GM12878 (cell line): ENCODE data around the gene RXRG. TPM values are rescaled to one million over a fixed set of nuclear protein-coding genes. Genes with fewer than 3 reads are reported as not detected.

Source experiments
- ATAC-seq: fragments of 200-7000 bp; cut with Tn5 transposase; 3 replicates; pipeline ENCODE4 v1.9.1; 2020; ENCODE audit warnings: mild to moderate bottlenecking, moderate library complexity
- BruUV-seq: library from RNA; stranded (reverse); fragments of 400-500 nt; replicated peaks from 2 replicates; lab custom pipeline; 2021; lab: Mats Ljungman, UMichigan
- CTCF ChIA-PET: fragments of 300-600 bp; sonication (Branson Sonifier 250); formaldehyde crosslinking; extraction: SDS; loops from one replicate; lab custom pipeline; 2021; ENCODE audit warnings: inconsistent platforms; lab: Yijun Ruan, JAX
- POLR2A ChIA-PET: fragments of 350-600 bp; formaldehyde crosslinking; extraction: SDS; loops from one replicate; lab custom pipeline; 2021; ENCODE audit warnings: inconsistent platforms; lab: Charles Lee
- RAD21 ChIA-PET: fragments of 300-600 bp; sonication (Branson Sonifier 250); formaldehyde crosslinking; loops from one replicate; lab custom pipeline; 2023; ENCODE audit warnings: antibody characterized with exemption; ENCODE audit not compliant: unreplicated experiment; lab: Charles Lee
- SMC1A ChIA-PET: fragments of 300-600 bp; sonication (Branson Sonifier 250); formaldehyde crosslinking; loops from one replicate; lab custom pipeline; 2023; ENCODE audit not compliant: unreplicated experiment, uncharacterized antibody; lab: Charles Lee
- DNase-seq: peaks from one replicate; pipeline ENCODE4 v3.0.0-alpha.2; 2011; ENCODE audit warnings: low read depth, low spot score
- FAIRE-seq: peaks from 3 replicates; lab custom pipeline; 2011; peaks lifted over from hg19 to GRCh38; lab: Jason Lieb, UNC
- H2AFZ ChIP-seq: 2 replicates; pipeline ENCODE4 v1.6.0; 2011; ENCODE audit warnings: low read depth, low read length, control low read depth; ENCODE audit not compliant: control insufficient read depth
- H3K27ac ChIP-seq: 2 replicates; pipeline ENCODE4 v1.5.1; 2011; ENCODE audit warnings: control low read depth; ENCODE audit not compliant: control insufficient read depth, insufficient read depth
- H3K27me3 ChIP-seq, 2 experiments: replicated peaks in 1 of 2; 2 replicates each; pipeline versions ENCODE4 v1.6.0 to v1.6.1; 2011; ENCODE audit warnings: low read length in 1 of 2; ENCODE audit not compliant: control insufficient read depth in 2 of 2, insufficient read depth in 2 of 2
- H3K36me3 ChIP-seq, 2 experiments: 2 replicates each; pipeline ENCODE4 v1.5.1; 2011; ENCODE audit warnings: low read length in 1 of 2; ENCODE audit not compliant: control insufficient read depth in 2 of 2, insufficient read depth in 2 of 2
- H3K4me1 ChIP-seq: 2 replicates; pipeline ENCODE4 v1.6.1; 2011; ENCODE audit warnings: mild to moderate bottlenecking, low read length, moderate library complexity, mixed read lengths; ENCODE audit not compliant: control insufficient read depth, insufficient read depth
- H3K4me2 ChIP-seq: 2 replicates; pipeline ENCODE4 v1.6.0; 2011; ENCODE audit warnings: control low read depth; ENCODE audit not compliant: control insufficient read depth, insufficient read depth
- H3K4me3 ChIP-seq: fragments of 200-600 bp; sonication (generic); 2 replicates; pipeline ENCODE4 v1.5.1; 2016
- H3K79me2 ChIP-seq: 2 replicates; pipeline ENCODE4 v1.6.0; 2011; ENCODE audit warnings: low read length; ENCODE audit not compliant: control insufficient read depth, insufficient read depth
- H3K9ac ChIP-seq: 2 replicates; pipeline ENCODE4 v1.8.0; 2011; ENCODE audit warnings: low read length, control low read depth, mixed read lengths; ENCODE audit not compliant: control insufficient read depth, insufficient read depth
- H3K9me3 ChIP-seq: replicated peaks from 3 replicates; pipeline ENCODE4 v1.5.1; 2011; ENCODE audit warnings: mild to moderate bottlenecking, low read length; ENCODE audit not compliant: control insufficient read depth, insufficient read depth
- H4K20me1 ChIP-seq: 2 replicates; pipeline ENCODE4 v1.6.0; 2011; ENCODE audit not compliant: control insufficient read depth, insufficient read depth
- DPF2 ChIP-seq: fragments of 450-650 bp; IDR thresholded peaks from 2 replicates; pipeline ENCODE4 v1.6.1; 2017; ENCODE audit warnings: mild to moderate bottlenecking
- FOS ChIP-seq: IDR thresholded peaks from 3 replicates; pipeline ENCODE4 v1.6.1; 2011; ENCODE audit warnings: borderline replicate concordance; ENCODE audit not compliant: insufficient read length; ENCODE audit errors: extremely low read depth
- IKZF2 ChIP-seq, 2 experiments: fragments of 450-650 bp; IDR thresholded peaks; 2 replicates each; pipeline ENCODE4 v1.6.1; 2017; ENCODE audit warnings: mild to moderate bottlenecking in 2 of 2, moderate library complexity in 2 of 2
- LARP7 ChIP-seq: fragments of 450-650 bp; IDR thresholded peaks from 2 replicates; pipeline ENCODE4 v1.6.1; 2017; ENCODE audit warnings: mild to moderate bottlenecking
- MEF2B ChIP-seq: fragments of 450-650 bp; IDR thresholded peaks from 2 replicates; pipeline ENCODE4 v1.6.1; 2018; ENCODE audit warnings: mild to moderate bottlenecking, moderate library complexity; ENCODE audit not compliant: partially characterized antibody, poor library complexity, severe bottlenecking
- MXI1 ChIP-seq: fragments of 150-350 bp; IDR thresholded peaks from 2 replicates; pipeline ENCODE4 v1.6.1; 2011; ENCODE audit warnings: low read depth, mild to moderate bottlenecking, inconsistent platforms, low read length, improper control_type of control experiment
- NR2F1 ChIP-seq: fragments of 450-650 bp; conservative IDR thresholded peaks from 2 replicates; pipeline ENCODE4 v1.6.1; 2017; ENCODE audit warnings: mild to moderate bottlenecking
- PAX5 ChIP-seq: IDR thresholded peaks from 2 replicates; pipeline ENCODE4 v1.6.1; 2011; ENCODE audit warnings: low read depth, low read length, borderline replicate concordance
- RELA ChIP-seq: fragments of 450-650 bp; IDR thresholded peaks from 2 replicates; pipeline ENCODE4 v1.8.0; 2014; ENCODE audit warnings: borderline replicate concordance; ENCODE audit not compliant: partially characterized antibody
- SREBF2 ChIP-seq: IDR thresholded peaks from 2 replicates; pipeline ENCODE4 v1.6.1; 2012; ENCODE audit warnings: mild to moderate bottlenecking, low read length
- STAT3 ChIP-seq: IDR thresholded peaks from 2 replicates; pipeline ENCODE4 v1.6.1; 2011; ENCODE audit warnings: low read depth, low read length, improper control_type of control experiment
- TAF1 ChIP-seq: IDR thresholded peaks from 2 replicates; pipeline ENCODE4 v1.6.1; 2011; ENCODE audit warnings: mild to moderate bottlenecking, low read depth, low read length, borderline replicate concordance
- TCF3 ChIP-seq: IDR thresholded peaks from 2 replicates; pipeline ENCODE4 v1.6.1; 2012; ENCODE audit warnings: low read depth, mild to moderate bottlenecking, low read length, borderline replicate concordance; ENCODE audit not compliant: insufficient read depth
- TCF7 ChIP-seq: IDR thresholded peaks from 2 replicates; pipeline ENCODE4 v1.6.1; 2014; ENCODE audit warnings: antibody characterized with exemption, borderline replicate concordance
- ZNF207 ChIP-seq: fragments of 450-650 bp; IDR thresholded peaks from 2 replicates; pipeline ENCODE4 v1.6.1; 2014; ENCODE audit warnings: antibody characterized with exemption, mild to moderate bottlenecking, borderline replicate concordance
- WGBS: methylation state at CpG from one replicate; pipeline ENCODE4 v1.1.6; 2016; ENCODE audit warnings: low lambda C conversion rate; ENCODE audit not compliant: insufficient replicate concordance, insufficient coverage; ENCODE audit errors: missing lambda C conversion rate; 5-methylcytosine and 5-hydroxymethylcytosine counted together
- in situ Hi-C: fragments of 300-500 bp; cut with MboI; formaldehyde crosslinking; loops from 9 replicates; pipeline ENCODE4 v1.14.3; 2018; ENCODE audit warnings: mixed read lengths
- intact Hi-C: fragments of 100-400 bp; cut with micrococcal nuclease; formaldehyde crosslinking; loops from one replicate; pipeline ENCODE4 v1.14.2; 2022; ENCODE audit not compliant: unreplicated experiment
- polyA plus RNA-seq, 11 experiments: library from polyadenylated mRNA; depleted of rRNA in 4 of 11; unstranded in 6 of 11; stranded (reverse) in 5 of 11; fragments of >200 nt; fragmentation: Nextera tagmentation in 4 of 11; fragmentation: Illumina TruSeq in 1 of 11; extraction: Ambion mirVana in 4 of 11; extraction: Trizol in 1 of 11; gene quantifications; 1 replicate in 1 of 11; 2 replicates in 10 of 11; pipeline versions ENCODE4 v1.2.1 to v1.2.3, GENCODE V29; 2011 to 2016; ENCODE audit warnings: inconsistent platforms in 2 of 11, missing spikeins in 2 of 11, low read depth in 1 of 11
- total RNA-seq, 4 experiments: library from RNA; depleted of rRNA in 3 of 4; stranded (reverse); fragments of >200 nt in 3 of 4; fragmentation: Illumina TruSeq in 1 of 4; extraction: Trizol in 1 of 4; gene quantifications; 2 replicates each; pipeline versions ENCODE4 v1.2.1 to v1.2.3, GENCODE V29; 2013 to 2021
- TF ChIP-seq, protein P1 (sequence below): fragments of 450-650 bp; IDR thresholded peaks from 2 replicates; pipeline ENCODE4 v1.6.1; 2017; ENCODE audit warnings: mild to moderate bottlenecking, moderate library complexity
- TF ChIP-seq, protein P2 (sequence below): fragments of 450-650 bp; formaldehyde crosslinking; IDR thresholded peaks from 2 replicates; pipeline ENCODE4 v1.4.0; 2020; ENCODE audit warnings: mild to moderate bottlenecking, moderate library complexity

RXRG gene
- total and polyA plus RNA-seq, 10 of the 15 experiments (the other 5 are each of a cell fraction or from before 2014, with no cell fraction given): 0.10 TPM; not detected in 9

DNA sequence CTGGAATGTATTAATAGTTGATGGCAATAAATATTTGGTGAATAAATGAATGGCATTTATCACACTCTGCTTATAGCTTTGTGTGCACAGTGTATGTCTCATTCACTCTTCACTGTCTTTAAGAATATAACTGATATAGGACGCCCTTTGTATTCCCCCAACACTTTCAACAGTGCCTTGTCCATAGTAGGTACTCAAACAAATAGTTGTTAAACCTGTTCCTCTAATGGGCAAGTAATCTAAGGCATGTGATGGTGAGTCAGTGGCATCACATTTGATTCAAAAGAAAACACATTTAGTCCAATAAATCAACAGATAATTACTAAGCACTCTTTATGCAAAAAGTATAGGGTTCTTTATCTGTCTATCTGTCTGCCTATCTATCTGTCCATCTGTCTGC is 11.2 kb upstream of the RXRG start:
- Histone ChIP-seq H3K4me3 (no peak overlapping the region), H4K20me1 (no peaks in the 10 kb centered on the region), H3K27ac (no peak overlapping the region), H3K27me3 (no peaks in the 10 kb centered on the region; a peak in 2 of 4 replicates), H3K9ac (no peak overlapping the region), H3K36me3 (no peaks in the 10 kb centered on the region), H3K4me2 (no peak overlapping the region), H3K9me3 (no peaks in the 10 kb centered on the region), H3K79me2 (no peaks in the 10 kb centered on the region), H2AFZ (no peak overlapping the region), H3K4me1 (no peaks in the 10 kb centered on the region)
- BruUV-seq: no TSS peak
- no peak for DNase-seq
- ChIA-PET POLR2A (no interaction called here), RAD21 (no interaction called here), CTCF (no interaction called here), SMC1A (no interaction called here)
- intact Hi-C loops: no loop called here
- no peak for ATAC-seq
- WGBS: 0% methylated on average over 1 of the region's 1 CpG
- TF ChIP-seq TCF7 (no peak), TCF3 (no peak), LARP7 (no peak), MXI1 (no peak), DPF2 (no peak), NR2F1 (no peak), RELA (no peak), ZNF207 (no peak), PAX5 (no peak), TAF1 (no peak), MEF2B (no peak), STAT3 (no peak), IKZF2 (IDR thresholded peaks at IDR 0.05) (no peak), FOS (no peak), SREBF2 (no peak)
- TF ChIP-seq, protein P1, sequence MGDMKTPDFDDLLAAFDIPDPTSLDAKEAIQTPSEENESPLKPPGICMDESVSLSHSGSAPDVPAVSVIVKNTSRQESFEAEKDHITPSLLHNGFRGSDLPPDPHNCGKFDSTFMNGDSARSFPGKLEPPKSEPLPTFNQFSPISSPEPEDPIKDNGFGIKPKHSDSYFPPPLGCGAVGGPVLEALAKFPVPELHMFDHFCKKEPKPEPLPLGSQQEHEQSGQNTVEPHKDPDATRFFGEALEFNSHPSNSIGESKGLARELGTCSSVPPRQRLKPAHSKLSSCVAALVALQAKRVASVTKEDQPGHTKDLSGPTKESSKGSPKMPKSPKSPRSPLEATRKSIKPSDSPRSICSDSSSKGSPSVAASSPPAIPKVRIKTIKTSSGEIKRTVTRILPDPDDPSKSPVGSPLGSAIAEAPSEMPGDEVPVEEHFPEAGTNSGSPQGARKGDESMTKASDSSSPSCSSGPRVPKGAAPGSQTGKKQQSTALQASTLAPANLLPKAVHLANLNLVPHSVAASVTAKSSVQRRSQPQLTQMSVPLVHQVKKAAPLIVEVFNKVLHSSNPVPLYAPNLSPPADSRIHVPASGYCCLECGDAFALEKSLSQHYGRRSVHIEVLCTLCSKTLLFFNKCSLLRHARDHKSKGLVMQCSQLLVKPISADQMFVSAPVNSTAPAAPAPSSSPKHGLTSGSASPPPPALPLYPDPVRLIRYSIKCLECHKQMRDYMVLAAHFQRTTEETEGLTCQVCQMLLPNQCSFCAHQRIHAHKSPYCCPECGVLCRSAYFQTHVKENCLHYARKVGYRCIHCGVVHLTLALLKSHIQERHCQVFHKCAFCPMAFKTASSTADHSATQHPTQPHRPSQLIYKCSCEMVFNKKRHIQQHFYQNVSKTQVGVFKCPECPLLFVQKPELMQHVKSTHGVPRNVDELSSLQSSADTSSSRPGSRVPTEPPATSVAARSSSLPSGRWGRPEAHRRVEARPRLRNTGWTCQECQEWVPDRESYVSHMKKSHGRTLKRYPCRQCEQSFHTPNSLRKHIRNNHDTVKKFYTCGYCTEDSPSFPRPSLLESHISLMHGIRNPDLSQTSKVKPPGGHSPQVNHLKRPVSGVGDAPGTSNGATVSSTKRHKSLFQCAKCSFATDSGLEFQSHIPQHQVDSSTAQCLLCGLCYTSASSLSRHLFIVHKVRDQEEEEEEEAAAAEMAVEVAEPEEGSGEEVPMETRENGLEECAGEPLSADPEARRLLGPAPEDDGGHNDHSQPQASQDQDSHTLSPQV: no peak
- TF ChIP-seq, protein P2, sequence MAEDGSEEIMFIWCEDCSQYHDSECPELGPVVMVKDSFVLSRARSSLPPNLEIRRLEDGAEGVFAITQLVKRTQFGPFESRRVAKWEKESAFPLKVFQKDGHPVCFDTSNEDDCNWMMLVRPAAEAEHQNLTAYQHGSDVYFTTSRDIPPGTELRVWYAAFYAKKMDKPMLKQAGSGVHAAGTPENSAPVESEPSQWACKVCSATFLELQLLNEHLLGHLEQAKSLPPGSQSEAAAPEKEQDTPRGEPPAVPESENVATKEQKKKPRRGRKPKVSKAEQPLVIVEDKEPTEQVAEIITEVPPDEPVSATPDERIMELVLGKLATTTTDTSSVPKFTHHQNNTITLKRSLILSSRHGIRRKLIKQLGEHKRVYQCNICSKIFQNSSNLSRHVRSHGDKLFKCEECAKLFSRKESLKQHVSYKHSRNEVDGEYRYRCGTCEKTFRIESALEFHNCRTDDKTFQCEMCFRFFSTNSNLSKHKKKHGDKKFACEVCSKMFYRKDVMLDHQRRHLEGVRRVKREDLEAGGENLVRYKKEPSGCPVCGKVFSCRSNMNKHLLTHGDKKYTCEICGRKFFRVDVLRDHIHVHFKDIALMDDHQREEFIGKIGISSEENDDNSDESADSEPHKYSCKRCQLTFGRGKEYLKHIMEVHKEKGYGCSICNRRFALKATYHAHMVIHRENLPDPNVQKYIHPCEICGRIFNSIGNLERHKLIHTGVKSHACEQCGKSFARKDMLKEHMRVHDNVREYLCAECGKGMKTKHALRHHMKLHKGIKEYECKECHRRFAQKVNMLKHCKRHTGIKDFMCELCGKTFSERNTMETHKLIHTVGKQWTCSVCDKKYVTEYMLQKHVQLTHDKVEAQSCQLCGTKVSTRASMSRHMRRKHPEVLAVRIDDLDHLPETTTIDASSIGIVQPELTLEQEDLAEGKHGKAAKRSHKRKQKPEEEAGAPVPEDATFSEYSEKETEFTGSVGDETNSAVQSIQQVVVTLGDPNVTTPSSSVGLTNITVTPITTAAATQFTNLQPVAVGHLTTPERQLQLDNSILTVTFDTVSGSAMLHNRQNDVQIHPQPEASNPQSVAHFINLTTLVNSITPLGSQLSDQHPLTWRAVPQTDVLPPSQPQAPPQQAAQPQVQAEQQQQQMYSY: no peak
- in situ Hi-C loops: no loop called here
- FAIRE-seq: no peak
